Measurements from ENCODE around the gene EHBP1.

The EHBP1 gene

GRCh38 chr2:62785810-62786597 is 80.5 kb downstream of the EHBP1 start:
- no peak for DNase-seq

- DNase-seq = no peak
Observed at GRCh38 chr2:62787386-62787785, 81.9 kb downstream of the EHBP1 start.

- no peak for DNase-seq
Observed at GRCh38 chr2:62789518-62789917, 84.0 kb downstream of the EHBP1 start.

GRCh38 chr2:62789918-62790317 is 84.4 kb downstream of the EHBP1 start:
- no peak for DNase-seq

GRCh38 chr2:62792408-62792807 is 86.9 kb downstream of the EHBP1 start:
- DNase-seq = no peak

GRCh38 chr2:62793213-62793612 is 87.7 kb downstream of the EHBP1 start:
- no peak for DNase-seq

DNA sequence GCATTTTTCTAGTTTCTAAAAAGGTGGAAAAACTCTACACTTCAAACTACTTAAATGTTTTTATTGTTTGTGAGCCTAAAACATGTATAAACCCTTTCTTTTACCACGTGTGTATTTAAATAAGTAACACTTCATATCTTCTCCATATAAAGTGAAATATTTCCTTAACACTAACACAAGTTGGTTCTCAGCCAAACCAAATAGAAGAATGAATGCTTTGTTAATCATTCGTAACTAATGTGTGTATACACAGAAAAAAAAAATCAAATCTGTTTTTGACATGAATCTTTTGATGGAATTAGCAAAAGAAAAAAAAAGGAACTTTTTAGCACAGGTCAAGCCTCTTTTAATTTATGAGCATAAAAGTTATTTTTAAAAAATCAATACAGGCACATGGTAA is 89.3 kb downstream of the EHBP1 start:
- no peak for DNase-seq

- no peak for DNase-seq
Observed at GRCh38 chr2:62795341-62795740, 89.8 kb downstream of the EHBP1 start.

- no peak for DNase-seq
Observed at GRCh38 chr2:62797107-62797506, 91.6 kb downstream of the EHBP1 start.

DNA sequence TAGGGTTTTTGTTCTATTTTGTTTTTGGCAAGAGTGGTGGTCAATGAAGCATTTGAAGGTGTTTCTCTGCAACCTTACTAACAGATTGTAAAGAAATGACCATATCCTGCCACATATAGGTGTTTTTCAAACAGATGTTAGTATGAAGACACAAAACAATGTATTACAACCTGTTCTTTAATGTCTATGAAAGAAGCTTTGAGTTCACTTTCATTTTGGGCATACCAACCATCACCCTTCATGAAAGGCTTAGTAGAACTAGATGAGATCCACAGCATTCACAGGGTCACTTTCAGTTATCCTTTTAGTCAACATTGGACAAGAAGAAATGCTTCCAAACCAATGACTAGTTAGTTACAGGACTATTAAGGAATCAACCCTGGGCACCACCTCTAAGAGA is 95.1 kb downstream of the EHBP1 start:
- DNase-seq = no peak

DNA sequence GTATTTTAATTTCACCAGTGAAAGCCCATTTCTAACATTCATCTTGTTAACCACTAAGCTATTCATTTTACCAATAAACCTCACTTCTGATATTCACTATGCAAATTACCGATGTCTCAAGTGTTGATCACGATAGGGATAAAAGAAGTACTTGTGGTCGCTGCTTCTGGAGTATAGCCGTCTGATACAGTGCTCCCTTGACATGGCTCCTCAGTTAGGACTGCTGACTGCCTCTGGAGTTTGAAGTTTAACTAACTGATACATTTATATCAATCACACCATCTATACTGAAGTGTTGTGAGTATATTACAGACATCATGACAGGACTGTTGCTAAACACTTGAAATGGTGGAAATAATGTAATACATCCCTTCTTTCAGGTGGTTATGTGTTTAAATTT is 95.6 kb downstream of the EHBP1 start:
- no peak for DNase-seq

GRCh38 chr2:62801814-62802523 is 96.5 kb downstream of the EHBP1 start:
- no peak for DNase-seq

GRCh38 chr2:62803961-62804360 is 98.4 kb downstream of the EHBP1 start:
- no peak for DNase-seq

GRCh38 chr2:62806231-62806630 is 100.7 kb downstream of the EHBP1 start:
- DNase-seq = no peak

GRCh38 chr2:62808554-62808953 is 103.0 kb downstream of the EHBP1 start:
- DNase-seq = no peak

GRCh38 chr2:62811086-62811485 is 105.6 kb downstream of the EHBP1 start:
- DNase-seq = no peak

DNA sequence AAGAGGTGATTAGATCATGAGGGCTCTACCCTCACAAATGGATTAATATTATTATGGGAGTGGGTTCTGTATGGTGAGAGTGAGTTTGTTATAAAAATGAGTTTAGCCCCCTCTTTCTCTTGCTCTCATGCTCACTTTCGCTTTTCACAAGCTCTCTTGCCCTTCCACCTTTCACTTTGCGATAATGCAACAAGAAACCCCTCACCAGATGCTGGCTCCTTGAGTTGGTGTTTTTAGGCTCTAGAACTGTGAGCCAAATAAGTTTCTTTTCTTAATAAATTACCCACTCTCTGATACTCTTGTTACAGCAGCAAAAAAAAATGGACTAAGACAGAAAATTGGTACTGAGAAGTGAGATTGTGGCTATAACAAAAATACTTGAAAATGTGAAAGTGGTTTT is 106.5 kb downstream of the EHBP1 start:
- DNase-seq = no peak

DNA sequence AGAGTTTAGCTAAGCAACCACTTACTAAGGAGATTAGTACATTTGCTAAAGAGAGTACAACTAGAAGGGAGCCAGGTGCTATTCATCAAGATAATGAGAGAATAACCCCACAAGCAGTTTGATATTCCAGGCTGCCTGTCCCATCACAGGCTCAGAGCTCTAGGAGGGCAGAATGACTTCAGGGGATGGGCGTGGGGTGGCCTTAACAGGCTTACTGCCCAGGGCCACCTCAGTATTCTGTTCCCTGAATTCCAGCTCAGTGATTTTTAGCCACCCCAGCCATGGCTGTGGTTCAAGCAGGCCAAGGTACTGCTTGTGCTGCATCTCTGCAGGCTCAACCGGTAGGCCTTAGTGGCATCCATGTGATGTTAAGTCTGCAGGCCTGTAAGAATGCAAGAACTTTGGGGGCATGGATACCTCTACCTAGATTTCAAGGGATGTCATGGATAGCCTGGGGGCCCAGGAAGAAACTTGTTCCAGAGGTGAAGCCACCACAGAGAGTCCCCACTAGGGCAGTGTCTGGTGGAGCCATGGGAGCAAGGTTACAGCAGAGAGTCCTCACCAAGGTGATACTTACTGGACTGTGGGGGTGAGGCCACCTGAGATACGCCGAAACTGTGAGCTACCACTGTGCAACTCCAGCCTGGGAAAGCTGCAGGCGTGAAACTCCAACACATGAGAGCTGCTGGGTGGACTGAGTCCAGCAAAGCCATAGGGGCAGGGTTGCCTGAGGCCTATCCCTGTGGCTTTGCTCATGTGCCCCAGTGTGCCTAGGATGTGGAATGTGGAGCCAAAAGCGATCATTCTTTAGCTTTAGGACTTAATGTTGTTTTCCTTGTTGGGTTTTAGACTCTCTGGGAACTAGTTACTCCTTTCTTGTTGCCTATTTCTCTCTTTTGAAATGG is 107.7 kb downstream of the EHBP1 start:
- DNase-seq = no peak

DNA sequence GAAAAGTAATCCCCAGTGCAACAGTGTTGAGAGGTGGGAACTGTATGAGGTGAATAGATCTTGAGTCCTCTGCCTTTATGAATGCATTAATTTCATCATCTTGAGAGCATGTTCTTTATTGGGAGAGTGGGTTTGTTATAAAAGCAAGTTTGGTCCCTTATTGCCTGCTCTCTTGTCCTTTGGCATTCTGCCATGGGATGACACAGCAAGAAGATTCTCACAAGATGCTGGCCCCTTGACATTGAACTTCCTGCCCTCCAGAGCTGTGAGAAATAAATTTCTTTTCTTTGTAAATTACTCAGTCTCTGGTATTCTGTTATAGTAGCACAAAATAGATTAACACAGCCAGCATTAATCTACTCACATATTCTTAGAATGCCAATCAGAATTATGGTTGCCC is 108.6 kb downstream of the EHBP1 start:
- DNase-seq = no peak

- DNase-seq = no peak
Observed at GRCh38 chr2:62817348-62817747, 111.8 kb downstream of the EHBP1 start.

DNA sequence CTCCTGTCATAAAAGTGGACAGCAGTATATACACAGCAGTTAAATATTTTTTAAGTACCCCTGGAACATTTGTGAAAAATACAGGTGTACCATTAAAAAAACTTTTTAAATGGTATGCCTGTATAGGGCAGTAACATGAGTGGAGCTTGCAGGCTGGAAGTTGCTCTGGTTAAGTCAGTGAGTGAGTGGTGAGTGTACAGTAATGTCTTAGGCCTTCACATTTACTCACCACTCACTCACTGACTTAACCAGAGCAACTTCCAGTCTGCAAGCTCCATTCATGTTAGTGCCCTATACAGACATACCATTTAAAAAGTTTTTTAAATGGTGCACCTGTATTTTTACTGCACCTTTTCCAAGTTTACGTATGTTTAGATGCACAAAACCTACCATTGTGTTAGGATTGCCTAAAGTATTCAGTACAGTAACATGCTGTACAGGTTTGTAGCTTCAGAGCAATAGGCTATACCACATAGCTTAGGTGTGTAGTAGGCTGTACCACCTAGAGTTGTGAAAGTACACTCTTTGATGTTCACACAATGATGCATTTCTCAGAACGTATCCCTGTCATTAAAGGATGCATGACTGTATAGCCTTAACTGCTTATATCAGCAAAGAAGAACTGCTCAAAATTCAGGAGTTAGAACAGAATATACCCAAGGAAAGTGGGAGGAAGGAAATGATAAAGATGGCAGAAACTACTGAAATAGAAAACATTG is 112.6 kb downstream of the EHBP1 start:
- no peak for DNase-seq

DNA sequence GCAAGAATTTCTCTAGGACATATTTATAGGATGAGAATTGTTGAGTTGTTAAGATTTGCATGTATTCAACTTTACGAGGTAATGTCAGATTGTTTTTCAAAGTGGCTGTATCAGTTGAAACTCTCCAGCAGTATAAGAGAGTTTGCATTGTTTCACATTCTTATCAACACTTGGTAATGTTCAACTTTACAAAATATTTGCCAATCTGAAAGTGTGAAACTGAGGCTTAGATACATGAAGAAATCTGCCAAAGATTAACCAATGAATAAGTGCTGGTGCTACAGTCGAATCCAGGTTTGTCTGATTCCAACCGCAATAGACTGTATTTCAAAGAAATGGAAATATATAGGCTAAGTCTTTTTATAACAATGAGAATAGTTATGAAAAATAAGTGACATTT is 117.0 kb downstream of the EHBP1 start:
- DNase-seq = no peak

DNA sequence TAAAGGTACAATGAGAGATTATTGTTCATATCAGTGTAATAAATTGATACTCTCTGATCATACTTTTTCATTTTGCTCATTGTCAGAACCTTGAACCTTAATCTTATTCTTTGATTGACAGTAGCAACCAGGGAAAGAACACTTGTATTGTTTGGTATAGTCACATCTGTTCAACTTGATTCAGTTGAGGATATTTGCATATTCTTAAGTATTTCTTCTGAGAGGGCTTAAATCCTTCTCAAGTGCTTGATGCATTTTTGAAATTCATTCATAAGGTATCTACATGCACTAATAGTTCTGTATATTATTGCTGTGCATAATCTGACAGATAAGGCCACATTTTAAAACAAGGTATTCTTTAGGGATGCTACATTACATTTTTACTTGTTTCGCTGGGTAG is 118.9 kb downstream of the EHBP1 start:
- DNase-seq = no peak

Data from activated CD4-positive, alpha-beta T cell treated with anti-CD3 and anti-CD28 coated beads for 4 hours (primary cell).